ENCODE data around the gene ACOXL.

DNA sequence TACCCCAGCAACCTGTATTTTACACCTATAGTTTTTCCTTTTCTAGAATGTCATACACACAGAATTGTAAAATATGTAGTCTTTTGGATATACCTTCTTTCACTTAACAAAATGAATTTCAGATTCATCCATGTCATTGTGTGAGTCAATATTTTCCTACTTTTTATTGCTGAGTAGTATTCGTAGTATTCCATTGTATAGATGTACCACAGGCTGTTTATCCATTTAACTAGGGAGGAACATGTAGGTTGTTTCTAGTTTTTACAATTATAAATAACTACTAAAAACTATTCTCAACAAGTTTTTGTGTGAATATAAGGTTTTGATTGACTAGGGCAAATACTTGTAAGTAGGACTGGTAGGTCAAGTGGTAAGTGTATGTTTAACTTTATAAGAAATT is 187.4 kb downstream of the ACOXL start:
- TF ChIP-seq ZNF239 (CRISPR knock-in tag; IDR thresholded peaks at IDR 0.05) = no peak
- TF ChIP-seq POLR2A (conservative IDR thresholded peaks at IDR 0.05) = no peak
- no peak for TF ChIP-seq RNF2 (IDR thresholded peaks at IDR 0.05)
- TF ChIP-seq CREB1 (IDR thresholded peaks at IDR 0.05) = no peak
- no peak for TF ChIP-seq CREB1 (CRISPR knock-in tag; IDR thresholded peaks at IDR 0.05)
- TF ChIP-seq KAT7 (CRISPR knock-in tag; IDR thresholded peaks at IDR 0.05; ENCODE audit: borderline replicate concordance) = no peak
- TF ChIP-seq ETV5 (CRISPR knock-in tag; IDR thresholded peaks at IDR 0.05; ENCODE audit: low read depth) = no peak
- TF ChIP-seq, protein P1, sequence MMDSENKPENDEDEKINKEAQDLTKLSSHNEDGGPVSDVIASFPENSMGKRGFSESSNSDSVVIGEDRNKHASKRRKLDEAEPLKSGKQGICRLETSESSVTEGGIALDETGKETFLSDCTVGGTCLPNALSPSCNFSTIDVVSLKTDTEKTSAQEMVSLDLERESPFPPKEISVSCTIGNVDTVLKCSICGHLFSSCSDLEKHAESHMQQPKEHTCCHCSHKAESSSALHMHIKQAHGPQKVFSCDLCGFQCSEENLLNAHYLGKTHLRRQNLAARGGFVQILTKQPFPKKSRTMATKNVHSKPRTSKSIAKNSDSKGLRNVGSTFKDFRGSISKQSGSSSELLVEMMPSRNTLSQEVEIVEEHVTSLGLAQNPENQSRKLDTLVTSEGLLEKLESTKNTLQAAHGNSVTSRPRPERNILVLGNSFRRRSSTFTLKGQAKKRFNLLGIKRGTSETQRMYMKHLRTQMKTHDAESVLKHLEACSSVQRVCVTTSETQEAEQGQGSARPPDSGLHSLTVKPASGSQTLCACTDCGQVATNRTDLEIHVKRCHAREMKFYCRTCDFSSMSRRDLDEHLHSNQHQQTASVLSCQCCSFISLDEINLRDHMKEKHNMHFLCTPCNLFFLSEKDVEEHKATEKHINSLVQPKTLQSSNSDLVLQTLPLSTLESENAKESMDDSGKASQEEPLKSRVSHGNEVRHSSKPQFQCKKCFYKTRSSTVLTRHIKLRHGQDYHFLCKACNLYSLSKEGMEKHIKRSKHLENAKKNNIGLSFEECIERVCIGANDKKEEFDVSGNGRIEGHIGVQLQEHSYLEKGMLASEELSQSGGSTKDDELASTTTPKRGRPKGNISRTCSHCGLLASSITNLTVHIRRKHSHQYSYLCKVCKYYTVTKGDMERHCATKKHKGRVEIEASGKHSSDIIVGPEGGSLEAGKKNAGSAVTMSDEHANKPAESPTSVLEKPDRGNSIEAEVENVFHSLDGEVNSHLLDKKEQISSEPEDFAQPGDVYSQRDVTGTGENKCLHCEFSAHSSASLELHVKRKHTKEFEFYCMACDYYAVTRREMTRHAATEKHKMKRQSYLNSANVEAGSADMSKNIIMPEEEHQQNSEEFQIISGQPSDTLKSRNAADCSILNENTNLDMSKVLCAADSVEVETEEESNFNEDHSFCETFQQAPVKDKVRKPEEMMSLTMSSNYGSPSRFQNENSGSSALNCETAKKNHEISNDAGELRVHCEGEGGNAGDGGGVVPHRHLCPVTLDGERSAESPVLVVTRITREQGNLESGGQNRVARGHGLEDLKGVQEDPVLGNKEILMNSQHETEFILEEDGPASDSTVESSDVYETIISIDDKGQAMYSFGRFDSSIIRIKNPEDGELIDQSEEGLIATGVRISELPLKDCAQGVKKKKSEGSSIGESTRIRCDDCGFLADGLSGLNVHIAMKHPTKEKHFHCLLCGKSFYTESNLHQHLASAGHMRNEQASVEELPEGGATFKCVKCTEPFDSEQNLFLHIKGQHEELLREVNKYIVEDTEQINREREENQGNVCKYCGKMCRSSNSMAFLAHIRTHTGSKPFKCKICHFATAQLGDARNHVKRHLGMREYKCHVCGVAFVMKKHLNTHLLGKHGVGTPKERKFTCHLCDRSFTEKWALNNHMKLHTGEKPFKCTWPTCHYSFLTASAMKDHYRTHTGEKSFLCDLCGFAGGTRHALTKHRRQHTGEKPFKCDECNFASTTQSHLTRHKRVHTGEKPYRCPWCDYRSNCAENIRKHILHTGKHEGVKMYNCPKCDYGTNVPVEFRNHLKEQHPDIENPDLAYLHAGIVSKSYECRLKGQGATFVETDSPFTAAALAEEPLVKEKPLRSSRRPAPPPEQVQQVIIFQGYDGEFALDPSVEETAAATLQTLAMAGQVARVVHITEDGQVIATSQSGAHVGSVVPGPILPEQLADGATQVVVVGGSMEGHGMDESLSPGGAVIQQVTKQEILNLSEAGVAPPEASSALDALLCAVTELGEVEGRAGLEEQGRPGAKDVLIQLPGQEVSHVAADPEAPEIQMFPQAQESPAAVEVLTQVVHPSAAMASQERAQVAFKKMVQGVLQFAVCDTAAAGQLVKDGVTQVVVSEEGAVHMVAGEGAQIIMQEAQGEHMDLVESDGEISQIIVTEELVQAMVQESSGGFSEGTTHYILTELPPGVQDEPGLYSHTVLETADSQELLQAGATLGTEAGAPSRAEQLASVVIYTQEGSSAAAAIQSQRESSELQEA (IDR thresholded peaks at IDR 0.05; ENCODE audit: low read depth) = no peak
- TF ChIP-seq, protein P2, sequence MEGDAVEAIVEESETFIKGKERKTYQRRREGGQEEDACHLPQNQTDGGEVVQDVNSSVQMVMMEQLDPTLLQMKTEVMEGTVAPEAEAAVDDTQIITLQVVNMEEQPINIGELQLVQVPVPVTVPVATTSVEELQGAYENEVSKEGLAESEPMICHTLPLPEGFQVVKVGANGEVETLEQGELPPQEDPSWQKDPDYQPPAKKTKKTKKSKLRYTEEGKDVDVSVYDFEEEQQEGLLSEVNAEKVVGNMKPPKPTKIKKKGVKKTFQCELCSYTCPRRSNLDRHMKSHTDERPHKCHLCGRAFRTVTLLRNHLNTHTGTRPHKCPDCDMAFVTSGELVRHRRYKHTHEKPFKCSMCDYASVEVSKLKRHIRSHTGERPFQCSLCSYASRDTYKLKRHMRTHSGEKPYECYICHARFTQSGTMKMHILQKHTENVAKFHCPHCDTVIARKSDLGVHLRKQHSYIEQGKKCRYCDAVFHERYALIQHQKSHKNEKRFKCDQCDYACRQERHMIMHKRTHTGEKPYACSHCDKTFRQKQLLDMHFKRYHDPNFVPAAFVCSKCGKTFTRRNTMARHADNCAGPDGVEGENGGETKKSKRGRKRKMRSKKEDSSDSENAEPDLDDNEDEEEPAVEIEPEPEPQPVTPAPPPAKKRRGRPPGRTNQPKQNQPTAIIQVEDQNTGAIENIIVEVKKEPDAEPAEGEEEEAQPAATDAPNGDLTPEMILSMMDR (IDR thresholded peaks at IDR 0.05 in 2 of 3, conservative IDR thresholded peaks at IDR 0.05 in 1 of 3; ENCODE audit: insufficient read depth in 2 of 3, low read depth in 1 of 3, low read length in 3 of 3) = no peak
- TF ChIP-seq, protein P3, sequence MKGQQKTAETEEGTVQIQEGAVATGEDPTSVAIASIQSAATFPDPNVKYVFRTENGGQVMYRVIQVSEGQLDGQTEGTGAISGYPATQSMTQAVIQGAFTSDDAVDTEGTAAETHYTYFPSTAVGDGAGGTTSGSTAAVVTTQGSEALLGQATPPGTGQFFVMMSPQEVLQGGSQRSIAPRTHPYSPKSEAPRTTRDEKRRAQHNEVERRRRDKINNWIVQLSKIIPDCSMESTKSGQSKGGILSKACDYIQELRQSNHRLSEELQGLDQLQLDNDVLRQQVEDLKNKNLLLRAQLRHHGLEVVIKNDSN (CRISPR knock-in tag; IDR thresholded peaks at IDR 0.05) = no peak
- TF ChIP-seq USF2 (CRISPR knock-in tag; IDR thresholded peaks at IDR 0.05) = no peak
- no peak for TF ChIP-seq STAG1 (CRISPR knock-in tag; IDR thresholded peaks at IDR 0.05; ENCODE audit: borderline replicate concordance)
- no peak for TF ChIP-seq CHD4 (IDR thresholded peaks at IDR 0.05; ENCODE audit: insufficient read depth, insufficient replicate concordance, low read depth, low read length, poor library complexity, severe bottlenecking)

Measured in K562 (cell line).